NCI-H524 (cell line): ENCODE results near the gene JPH3.

ENCODE experiments used
- DNase-seq, 2 experiments: peaks; one replicate each; lab custom pipeline; 2025; lab: John Stamatoyannopoulos, UW

JPH3 gene

DNA sequence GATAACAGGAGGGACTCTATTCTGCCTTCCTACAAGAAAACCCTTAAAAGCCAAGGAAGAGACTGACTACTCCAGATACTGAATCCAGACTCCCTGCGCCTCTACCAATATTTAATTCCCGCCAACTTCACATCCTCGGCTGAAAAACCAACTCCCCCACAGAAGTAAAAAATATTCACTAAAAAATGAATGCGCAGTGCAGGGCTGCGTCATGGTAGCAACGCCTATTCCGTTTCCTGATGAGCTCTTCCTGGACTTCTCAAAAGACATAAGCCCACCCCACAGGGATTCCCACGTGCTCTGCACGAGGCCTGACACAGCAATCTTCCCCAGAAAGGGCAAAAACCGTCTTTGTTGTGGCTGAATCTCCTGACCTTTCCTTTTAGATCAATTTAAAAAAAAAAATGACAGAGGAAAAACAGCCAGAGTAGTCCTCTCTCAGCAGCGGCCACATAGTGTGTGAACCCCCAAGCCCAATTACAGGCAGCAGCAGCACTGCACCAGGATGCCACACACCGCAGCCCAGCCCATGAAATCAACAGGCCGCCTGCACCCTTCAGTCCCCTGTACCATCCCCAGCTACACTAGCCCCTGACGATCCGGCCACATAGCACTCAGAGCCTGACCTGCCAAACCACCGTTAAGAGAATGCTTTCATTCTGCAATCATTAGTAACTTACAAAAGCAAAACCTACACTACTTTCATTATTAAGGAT lies 139.6 kb downstream of the JPH3 start:
- no peak for DNase-seq

DNA sequence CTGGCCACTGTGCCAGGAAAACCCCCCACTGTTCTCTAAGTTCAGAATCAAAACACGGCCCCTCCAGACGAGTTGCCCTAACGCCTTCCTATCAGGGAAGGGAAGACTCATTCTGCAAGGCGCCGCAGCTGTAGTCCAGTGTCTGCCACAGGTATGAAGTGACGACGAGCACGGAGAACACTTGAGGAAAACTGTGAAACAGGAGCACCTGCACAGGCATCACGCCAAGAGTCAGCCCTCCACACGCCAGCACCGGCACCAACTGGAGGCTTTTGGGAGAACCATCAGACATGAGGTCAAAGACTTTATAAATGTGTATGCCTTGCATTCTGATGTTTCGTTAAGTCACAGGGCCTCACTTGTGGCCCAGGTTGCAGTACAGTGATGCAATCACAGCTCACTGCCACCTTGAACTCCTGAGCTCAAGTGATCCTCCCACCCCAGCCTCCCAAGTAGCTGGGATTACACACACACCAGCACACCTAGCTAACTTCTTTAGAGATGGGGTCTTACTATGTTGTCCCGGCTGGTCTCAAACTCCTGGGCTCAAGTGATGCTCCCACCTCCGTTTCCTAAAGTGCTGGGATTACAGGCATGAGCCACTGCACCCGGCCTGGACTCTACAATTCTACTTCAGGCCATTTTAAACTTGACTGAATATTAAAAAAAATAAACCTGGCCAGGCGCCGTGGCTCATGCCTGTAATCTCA lies 140.6 kb downstream of the JPH3 start:
- no peak for DNase-seq

DNA sequence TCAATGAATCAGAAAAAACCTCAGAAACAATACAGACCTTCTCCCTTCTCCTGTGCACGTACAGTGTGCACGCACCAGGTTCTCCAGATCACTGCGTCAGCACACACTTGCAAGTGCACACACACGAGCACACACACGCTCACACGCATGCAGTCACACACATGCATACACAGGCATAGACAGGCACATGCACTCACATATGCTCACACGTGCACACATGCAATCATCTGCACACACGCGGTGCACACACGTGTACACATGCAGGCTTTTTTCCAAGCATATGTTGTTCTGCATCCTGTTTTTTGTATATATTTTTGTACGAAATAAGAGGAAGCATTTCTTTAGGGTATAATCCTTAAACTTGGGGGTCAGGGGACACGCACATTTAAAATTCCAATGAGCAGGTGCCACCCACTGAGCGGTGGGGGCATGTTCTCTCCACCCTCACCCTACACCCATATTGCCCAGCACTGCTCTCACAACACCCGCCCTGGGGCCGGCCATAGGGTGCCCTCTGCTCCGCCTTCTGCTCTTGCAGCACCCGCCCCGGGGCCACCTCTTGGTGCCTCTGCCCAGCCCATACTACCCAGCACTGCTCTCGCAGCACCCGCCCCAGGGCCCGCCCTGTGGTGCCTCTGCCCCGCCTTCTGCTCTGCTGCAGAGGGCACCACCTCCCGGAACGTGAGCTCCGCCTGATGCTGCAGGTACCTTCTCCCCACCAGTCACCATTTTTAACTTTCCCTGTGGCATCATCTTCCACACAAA lies 142.6 kb downstream of the JPH3 start:
- DNase-seq, result no peak

DNA sequence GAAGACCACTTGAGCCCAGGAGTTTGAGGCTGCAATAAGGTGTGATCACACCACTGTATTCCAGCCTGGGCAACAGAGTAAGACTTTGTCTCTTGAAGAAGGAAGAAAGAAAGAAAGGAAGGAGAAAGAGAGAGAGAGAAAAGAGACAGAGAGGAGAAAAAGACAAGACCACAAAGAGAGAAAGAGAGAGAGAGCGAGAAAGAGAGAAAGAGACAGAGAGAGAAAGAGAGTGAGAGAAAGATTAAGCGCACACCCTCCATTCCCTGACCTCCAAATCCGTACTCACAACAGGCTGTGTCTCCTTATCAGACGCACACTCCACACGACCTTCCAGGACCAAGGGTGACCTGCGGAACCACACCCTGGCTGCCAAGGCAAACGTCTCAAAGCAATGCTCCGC lies 143.9 kb downstream of the JPH3 start:
- no peak for DNase-seq
